HG02623 (cell line): ENCODE data around the gene CFAP300.

Source experiments
- ATAC-seq: cut with Tn5 transposase; IDR thresholded peaks from one replicate; pipeline ENCODE4 v1.9.1; 2021; ENCODE audit warnings: moderate library complexity; ENCODE audit not compliant: unreplicated experiment

Gene CFAP300

GRCh38 chr11:102047305-102047924 is at the start of gene CFAP300:
CFAP300 (plus strand) TSS chr11:102047437; CDS start chr11:102047471, 34 bp downstream.
- no peak for ATAC-seq

GRCh38 chr11:102001657-102002338 is 45.4 kb upstream of the CFAP300 start:
- no peak for ATAC-seq

- no peak for ATAC-seq
Measured at GRCh38 chr11:102004220-102004619, 43.0 kb upstream of the CFAP300 start.

- no peak for ATAC-seq
Measured at GRCh38 chr11:102005306-102005705, 41.9 kb upstream of the CFAP300 start.

GRCh38 chr11:102006835-102007566 is 40.2 kb upstream of the CFAP300 start:
- no peak for ATAC-seq

GRCh38 chr11:102007567-102008437 is 39.4 kb upstream of the CFAP300 start:
- ATAC-seq: peak; percentile 83

GRCh38 chr11:102010776-102011494 is 36.3 kb upstream of the CFAP300 start:
- no peak for ATAC-seq

GRCh38 chr11:102012946-102013345 is 34.3 kb upstream of the CFAP300 start:
- no peak for ATAC-seq

GRCh38 chr11:102014756-102015155 is 32.5 kb upstream of the CFAP300 start:
- ATAC-seq: no peak

- no peak for ATAC-seq
Measured at GRCh38 chr11:102017026-102017425, 30.2 kb upstream of the CFAP300 start.

GRCh38 chr11:102026217-102026616 is 21.0 kb upstream of the CFAP300 start:
- ATAC-seq: no peak

- ATAC-seq: no peak
Measured at GRCh38 chr11:102026959-102027358, 20.3 kb upstream of the CFAP300 start.

- ATAC-seq: no peak
Measured at GRCh38 chr11:102036757-102037156, 10.5 kb upstream of the CFAP300 start.

- ATAC-seq: no peak
Measured at GRCh38 chr11:102046841-102047240, 396 bp upstream of the CFAP300 start.

GRCh38 chr11:102050927-102051575 is 3.8 kb downstream of the CFAP300 start:
- no peak for ATAC-seq

- ATAC-seq: no peak
Measured at GRCh38 chr11:102061276-102061675, 14.0 kb downstream of the CFAP300 start.

- no peak for ATAC-seq
Measured at GRCh38 chr11:102062106-102062505, 14.9 kb downstream of the CFAP300 start.

- no peak for ATAC-seq
Measured at GRCh38 chr11:102064316-102064715, 17.1 kb downstream of the CFAP300 start.

- no peak for ATAC-seq
Measured at GRCh38 chr11:102070766-102071165, 23.5 kb downstream of the CFAP300 start.
